ENCODE measurements around the gene LEAP2. TPM values are rescaled to one million over a fixed set of nuclear protein-coding genes. Genes with fewer than 3 reads are reported as not detected.

LEAP2 gene
- total RNA-seq, 1 experiment from 2014 or later: 1.4 TPM

DNA sequence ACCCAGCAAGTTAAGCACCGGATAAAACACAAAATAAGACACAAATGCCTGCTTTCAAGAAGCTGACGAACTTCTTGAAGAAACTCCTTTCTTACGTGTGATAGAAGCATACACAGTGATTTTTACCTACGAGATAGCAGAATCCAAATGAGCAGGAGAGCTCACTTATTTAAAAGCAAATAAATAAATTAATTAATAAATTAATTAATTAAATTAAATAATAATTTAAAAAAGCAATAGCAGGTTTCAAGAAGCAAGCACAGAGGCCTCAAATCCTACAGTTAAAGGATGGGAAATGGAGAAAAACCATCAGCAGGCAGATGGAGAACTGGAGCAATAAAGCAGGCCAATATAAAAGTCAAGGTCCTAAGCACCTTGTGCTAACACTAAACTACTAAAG lies 17.3 kb downstream of the LEAP2 start:
- H2BK20ac ChIP-seq (ENCODE audit: low read depth, low read length, poor library complexity, severe bottlenecking): no peak overlapping the region
- H2BK12ac ChIP-seq (ENCODE audit: insufficient read length, low read depth, low read length): no peak overlapping the region
- TF ChIP-seq, protein P1, sequence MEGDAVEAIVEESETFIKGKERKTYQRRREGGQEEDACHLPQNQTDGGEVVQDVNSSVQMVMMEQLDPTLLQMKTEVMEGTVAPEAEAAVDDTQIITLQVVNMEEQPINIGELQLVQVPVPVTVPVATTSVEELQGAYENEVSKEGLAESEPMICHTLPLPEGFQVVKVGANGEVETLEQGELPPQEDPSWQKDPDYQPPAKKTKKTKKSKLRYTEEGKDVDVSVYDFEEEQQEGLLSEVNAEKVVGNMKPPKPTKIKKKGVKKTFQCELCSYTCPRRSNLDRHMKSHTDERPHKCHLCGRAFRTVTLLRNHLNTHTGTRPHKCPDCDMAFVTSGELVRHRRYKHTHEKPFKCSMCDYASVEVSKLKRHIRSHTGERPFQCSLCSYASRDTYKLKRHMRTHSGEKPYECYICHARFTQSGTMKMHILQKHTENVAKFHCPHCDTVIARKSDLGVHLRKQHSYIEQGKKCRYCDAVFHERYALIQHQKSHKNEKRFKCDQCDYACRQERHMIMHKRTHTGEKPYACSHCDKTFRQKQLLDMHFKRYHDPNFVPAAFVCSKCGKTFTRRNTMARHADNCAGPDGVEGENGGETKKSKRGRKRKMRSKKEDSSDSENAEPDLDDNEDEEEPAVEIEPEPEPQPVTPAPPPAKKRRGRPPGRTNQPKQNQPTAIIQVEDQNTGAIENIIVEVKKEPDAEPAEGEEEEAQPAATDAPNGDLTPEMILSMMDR (conservative IDR thresholded peaks at IDR 0.05): no peak
- H3K9me3 ChIP-seq (ENCODE audit: control insufficient read depth, low read depth, low read length): no peaks in the 10 kb centered on the region
- no peak overlapping the region for H3T11ph ChIP-seq (ENCODE audit: low read length)
- H3K79me1 ChIP-seq (ENCODE audit: insufficient read depth, low read depth, low read length, poor library complexity, severe bottlenecking): no peaks in the 10 kb centered on the region
- DNase-seq: no peak
- H4K91ac ChIP-seq (ENCODE audit: insufficient read length, low read depth, low read length): no peak overlapping the region
- H3K4me1 Mint-ChIP-seq: no peaks in the 10 kb centered on the region
- no peak overlapping the region for H2BK120ac ChIP-seq (ENCODE audit: low read depth, low read length, poor library complexity, severe bottlenecking)
- H4K8ac ChIP-seq (replicated peaks; ENCODE audit: insufficient read length, low read depth, low read length): no peak overlapping the region
- no peak overlapping the region for H3K4me3 Mint-ChIP-seq
- no peak overlapping the region for H2AK5ac ChIP-seq (ENCODE audit: insufficient read length, low read length)
- H4K5ac ChIP-seq (ENCODE audit: insufficient read length, low read depth, low read length): no peak overlapping the region
- no peak overlapping the region for H2AFZ ChIP-seq (ENCODE audit: low read length)
- no peak overlapping the region for H3K56ac ChIP-seq (ENCODE audit: insufficient read length, low read depth, low read length)
- H4K20me1 ChIP-seq (ENCODE audit: control insufficient read depth, insufficient read depth, insufficient read length): no peaks in the 10 kb centered on the region
- H2BK15ac ChIP-seq (ENCODE audit: low read depth, low read length): no peak overlapping the region
- no peak overlapping the region for H3K14ac ChIP-seq (ENCODE audit: insufficient read depth, low read length)
- H3K9ac ChIP-seq (ENCODE audit: extremely low read depth, insufficient read length, low read length): no peak overlapping the region
- no peaks in the 10 kb centered on the region for H3K9me3 Mint-ChIP-seq
- H3K27ac ChIP-seq (ENCODE audit: insufficient read length, low read depth, low read length): no peak overlapping the region
- H2BK5ac ChIP-seq (ENCODE audit: insufficient read length, low read length): no peak overlapping the region
- H3K4me1 ChIP-seq (ENCODE audit: insufficient read depth, low read length): no peaks in the 10 kb centered on the region
- H3K36me3 Mint-ChIP-seq (ENCODE audit: insufficient read depth in 1 of 3, low read depth in 3 of 3): peaks cover 35 to 77% (median 75%) of the 10 kb centered on the region in 3 experiments; a peak in 6 of 7 replicates
- H3K27me3 ChIP-seq (ENCODE audit: insufficient read depth, low read length): no peaks in the 10 kb centered on the region
- no peak overlapping the region for H3K27ac Mint-ChIP-seq
- H3K23ac ChIP-seq (ENCODE audit: insufficient read length, low read depth, low read length): no peak overlapping the region
- H3K4ac ChIP-seq (ENCODE audit: low read depth, low read length): no peak overlapping the region
- no peaks in the 10 kb centered on the region for H3K23me2 ChIP-seq (ENCODE audit: insufficient read length, low read depth, low read length, poor library complexity, severe bottlenecking)
- H3K18ac ChIP-seq (ENCODE audit: insufficient read length, low read depth, low read length): no peak overlapping the region
- no CpG with 5 or more reads among the region's 4 CpGs for WGBS (ENCODE audit: extremely low coverage, insufficient read length, low lambda C conversion rate)
- H3K4me2 ChIP-seq (ENCODE audit: insufficient read depth, insufficient read length, low read length): no peak overlapping the region
- no peaks in the 10 kb centered on the region for H3K27me3 Mint-ChIP-seq (ENCODE audit: low read depth)
- H3K79me2 ChIP-seq (ENCODE audit: insufficient read depth, low read length): no peaks in the 10 kb centered on the region

Measured in H9 (cell line).